T-helper 17 cell (primary cell): Measurements from ENCODE around the gene XYLT1. TPM values are rescaled to one million over a fixed set of nuclear protein-coding genes. Genes with fewer than 3 reads are reported as not detected.
A peak's percentile ranks its signal among the peaks of the same experiment; 100 is the strongest.

ENCODE experiments used
- ATAC-seq: fragments of 150-1000 bp; cut with Tn5 transposase; 2 replicates; pipeline ENCODE4 v1.10.0; 2021; ENCODE audit warnings: mild to moderate bottlenecking, moderate library complexity
- DNase-seq, 3 donors: peaks; one replicate each; pipeline versions ENCODE4 v3.0.0 to v3.0.0-alpha.2; 2020 to 2021
- H3K9me3 ChIP-seq: one replicate; pipeline ENCODE4 v1.7.0; 2013; ENCODE audit warnings: low read length, mild to moderate bottlenecking; ENCODE audit not compliant: control insufficient read depth, poor library complexity, severe bottlenecking
- H3K27ac Mint-ChIP-seq: one replicate; pipeline ENCODE4 v1.8.0; 2022; ENCODE audit warnings: mild to moderate bottlenecking, moderate library complexity, mixed read lengths
- H3K27me3 Mint-ChIP-seq: one replicate; pipeline ENCODE4 v1.8.0; 2022; ENCODE audit warnings: mixed read lengths
- H3K36me3 Mint-ChIP-seq: one replicate; pipeline ENCODE4 v1.8.0; 2022; ENCODE audit warnings: low read depth, mixed read lengths
- H3K4me1 Mint-ChIP-seq: one replicate; pipeline ENCODE4 v1.8.0; 2022; ENCODE audit warnings: mild to moderate bottlenecking, mixed read lengths
- H3K4me3 Mint-ChIP-seq: one replicate; pipeline ENCODE4 v1.8.0; 2022; ENCODE audit warnings: mild to moderate bottlenecking, moderate library complexity, mixed read lengths
- total RNA-seq, 4 donors: library from RNA in 2 of 4; stranded (reverse) in 2 of 4; gene quantifications; one replicate each; pipeline ENCODE4 v1.2.3 and lab custom pipeline; 2022 to 2026

The XYLT1 gene
- total RNA-seq, 2 donors from 2014 or later = 33.8 to 57.3 TPM

- ATAC-seq (no peak), DNase-seq (no peak)
- H3K9me3 ChIP-seq = no peaks in the 10 kb centered on the region
- H3K27me3 Mint-ChIP-seq = no peaks in the 10 kb centered on the region
- no peak overlapping the region for H3K27ac Mint-ChIP-seq
- H3K4me1 Mint-ChIP-seq = peaks cover 8% of the 10 kb centered on the region
- peaks cover 16% of the 10 kb centered on the region for H3K36me3 Mint-ChIP-seq
- H3K4me3 Mint-ChIP-seq = no peak overlapping the region
Measured at GRCh38 chr16:17126156-17126555, 344.6 kb downstream of the XYLT1 start.

GRCh38 chr16:17125671-17126070 is 345.1 kb downstream of the XYLT1 start:
- peaks cover 7% of the 10 kb centered on the region for H3K4me1 Mint-ChIP-seq
- no peak overlapping the region for H3K27ac Mint-ChIP-seq
- H3K27me3 Mint-ChIP-seq = no peaks in the 10 kb centered on the region
- no peaks in the 10 kb centered on the region for H3K9me3 ChIP-seq
- H3K4me3 Mint-ChIP-seq = no peak overlapping the region
- DNase-seq (no peak), ATAC-seq (no peak)
- peaks cover 15% of the 10 kb centered on the region for H3K36me3 Mint-ChIP-seq

GRCh38 chr16:17117906-17118577 is 352.7 kb downstream of the XYLT1 start:
- Mint-ChIP-seq H3K36me3 (peaks cover 12% of the 10 kb centered on the region), H3K4me3 (no peak overlapping the region), H3K4me1 (peaks cover 7% of the 10 kb centered on the region), H3K27ac (no peak overlapping the region), H3K27me3 (no peaks in the 10 kb centered on the region)
- no peak for DNase-seq
- no peak for ATAC-seq
- no peaks in the 10 kb centered on the region for H3K9me3 ChIP-seq

DNA sequence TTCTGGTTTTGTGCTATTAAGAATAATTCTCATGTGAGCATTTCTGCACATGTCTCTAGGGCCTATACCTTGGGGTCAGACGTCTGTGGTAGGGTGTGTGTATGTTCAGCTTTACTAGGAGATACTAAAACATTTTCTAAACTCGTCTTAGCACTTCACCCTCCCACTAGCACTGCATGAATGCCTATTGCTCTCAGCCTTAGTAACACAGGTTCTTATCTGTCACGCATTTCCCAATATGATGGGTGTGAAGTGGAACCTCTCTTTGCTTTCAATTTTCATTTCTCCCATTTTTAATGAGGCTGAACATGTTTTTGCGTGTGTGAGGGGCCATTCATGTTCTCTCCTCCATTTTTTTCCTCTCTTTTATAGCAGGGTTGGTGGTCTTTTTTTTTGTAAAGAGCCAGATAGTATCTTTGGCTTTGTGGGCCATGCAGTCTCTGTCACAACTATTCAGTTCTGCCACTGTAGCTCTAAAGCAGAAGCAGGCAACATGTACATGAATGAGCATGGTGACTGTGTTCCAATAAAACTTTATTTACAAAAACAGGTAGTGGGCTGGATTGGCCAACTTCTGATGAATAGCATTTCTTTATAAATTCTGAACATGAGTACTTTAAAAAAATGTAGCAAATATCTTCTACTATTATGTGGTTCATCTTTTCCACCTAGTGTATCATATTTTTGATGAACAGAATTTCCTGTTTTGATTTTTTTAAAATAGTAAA is 354.0 kb downstream of the XYLT1 start:
- ATAC-seq = no peak
- Mint-ChIP-seq H3K27me3 (no peaks in the 10 kb centered on the region), H3K4me1 (peaks cover 7% of the 10 kb centered on the region), H3K27ac (no peak overlapping the region), H3K4me3 (no peak overlapping the region), H3K36me3 (peaks cover 12% of the 10 kb centered on the region)
- no peaks in the 10 kb centered on the region for H3K9me3 ChIP-seq
- no peak for DNase-seq

DNA sequence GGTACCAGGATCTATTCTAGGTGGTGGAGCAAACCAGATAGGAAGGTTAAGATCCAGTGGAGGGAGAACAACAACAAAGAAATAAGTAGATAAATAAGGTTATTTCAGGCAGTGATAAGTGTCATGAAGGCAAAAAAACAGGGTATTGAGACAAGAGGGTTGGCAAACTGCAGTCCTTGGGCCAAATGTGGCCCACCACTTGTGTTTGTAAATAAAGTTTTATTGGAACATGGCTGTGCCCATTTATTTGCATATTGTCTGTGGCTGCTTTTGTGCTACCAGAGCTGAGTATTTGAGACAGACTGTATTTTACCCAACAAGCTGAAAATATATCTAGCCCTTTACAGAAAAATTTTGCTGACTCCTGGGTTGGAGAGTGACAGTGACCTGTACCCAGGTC is 361.3 kb downstream of the XYLT1 start:
- DNase-seq = no peak
- peaks cover 3% of the 10 kb centered on the region for H3K36me3 Mint-ChIP-seq
- no peak overlapping the region for H3K4me3 Mint-ChIP-seq
- no peak overlapping the region for H3K27ac Mint-ChIP-seq
- H3K27me3 Mint-ChIP-seq = no peaks in the 10 kb centered on the region
- H3K9me3 ChIP-seq = no peaks in the 10 kb centered on the region
- peaks cover 8% of the 10 kb centered on the region for H3K4me1 Mint-ChIP-seq
- ATAC-seq = no peak

GRCh38 chr16:17108596-17108995 is 362.2 kb downstream of the XYLT1 start:
- Mint-ChIP-seq H3K4me3 (no peak overlapping the region), H3K36me3 (peaks cover 5% of the 10 kb centered on the region), H3K27me3 (no peaks in the 10 kb centered on the region), H3K4me1 (peaks cover 11% of the 10 kb centered on the region), H3K27ac (no peak overlapping the region)
- DNase-seq (no peak), ATAC-seq (no peak)
- H3K9me3 ChIP-seq = no peaks in the 10 kb centered on the region

- DNase-seq (no peak), ATAC-seq (no peak)
- peaks cover 10% of the 10 kb centered on the region for H3K4me1 Mint-ChIP-seq
- no peaks in the 10 kb centered on the region for H3K9me3 ChIP-seq
- no peak overlapping the region for H3K27ac Mint-ChIP-seq
- no peak overlapping the region for H3K4me3 Mint-ChIP-seq
- peaks cover 5% of the 10 kb centered on the region for H3K36me3 Mint-ChIP-seq
- no peaks in the 10 kb centered on the region for H3K27me3 Mint-ChIP-seq
Measured at GRCh38 chr16:17107450-17107849, 363.3 kb downstream of the XYLT1 start.

DNA sequence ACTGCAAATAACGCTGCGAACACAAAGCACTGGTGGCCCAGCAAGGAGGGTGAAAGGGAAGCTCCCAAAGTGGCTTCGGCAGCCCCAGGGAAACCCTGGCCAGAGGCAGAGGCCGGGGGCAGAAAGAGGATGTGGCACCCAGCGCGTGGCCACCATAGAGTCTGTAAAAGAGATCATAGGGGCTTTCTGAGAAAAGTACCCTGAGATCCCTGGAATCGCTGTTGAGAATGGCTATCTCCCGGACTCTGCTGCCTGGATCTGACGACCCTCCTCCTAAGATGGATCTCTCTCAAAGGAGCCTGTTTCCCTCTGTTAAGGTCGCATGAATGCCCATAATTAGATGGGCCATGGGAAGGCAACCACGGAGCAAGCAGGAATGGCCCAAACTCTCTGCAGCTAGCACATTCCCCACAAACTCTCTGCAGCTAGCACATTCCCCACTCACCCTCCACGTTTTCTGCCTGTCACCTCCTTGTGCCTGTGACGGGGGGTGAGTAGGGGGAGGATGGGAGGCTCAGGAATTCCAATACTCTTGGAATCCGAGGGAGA is 364.4 kb downstream of the XYLT1 start:
- H3K4me3 Mint-ChIP-seq = no peak overlapping the region
- no peak for ATAC-seq

GRCh38 chr16:17105239-17105797 is 365.4 kb downstream of the XYLT1 start:
- DNase-seq = no peak
- H3K4me3 Mint-ChIP-seq = no peak overlapping the region

More for the DNA sequence above, 364.4 kb downstream of the XYLT1 start:
- no peak for DNase-seq
- no peak overlapping the region for H3K27ac Mint-ChIP-seq
- no peaks in the 10 kb centered on the region for H3K27me3 Mint-ChIP-seq
- peaks cover 5% of the 10 kb centered on the region for H3K36me3 Mint-ChIP-seq
- H3K9me3 ChIP-seq = no peaks in the 10 kb centered on the region
- H3K4me1 Mint-ChIP-seq = peaks cover 10% of the 10 kb centered on the region

DNA sequence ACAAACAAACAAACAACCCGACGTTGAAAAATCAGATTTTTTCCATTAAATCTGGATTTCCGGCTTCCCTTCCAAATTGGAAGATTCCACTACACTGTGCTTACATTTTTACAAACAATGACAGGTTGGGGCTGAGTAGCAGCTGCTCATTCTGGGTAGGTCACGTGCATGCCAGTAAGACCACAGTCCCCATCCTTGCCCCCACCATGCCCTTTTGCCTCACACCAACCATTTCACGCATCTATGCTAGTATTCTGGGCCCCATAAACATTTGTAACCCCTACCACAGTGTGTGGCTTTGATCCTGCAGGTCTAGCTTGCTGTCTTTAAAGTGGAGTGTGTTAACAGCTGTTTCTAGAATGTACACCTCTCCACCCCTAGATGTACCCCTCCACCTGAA is 366.1 kb downstream of the XYLT1 start:
- H3K27me3 Mint-ChIP-seq = no peaks in the 10 kb centered on the region
- peaks cover 5% of the 10 kb centered on the region for H3K36me3 Mint-ChIP-seq
- no peak overlapping the region for H3K27ac Mint-ChIP-seq
- H3K4me3 Mint-ChIP-seq = no peak overlapping the region
- ATAC-seq = no peak
- H3K4me1 Mint-ChIP-seq = peaks cover 10% of the 10 kb centered on the region
- DNase-seq = no peak
- no peaks in the 10 kb centered on the region for H3K9me3 ChIP-seq

More at GRCh38 chr16:17105239-17105797, 365.4 kb downstream of the XYLT1 start:
- peaks cover 10% of the 10 kb centered on the region for H3K4me1 Mint-ChIP-seq
- no peaks in the 10 kb centered on the region for H3K27me3 Mint-ChIP-seq
- ATAC-seq = peak; percentile 57
- no peak overlapping the region for H3K27ac Mint-ChIP-seq
- peaks cover 5% of the 10 kb centered on the region for H3K36me3 Mint-ChIP-seq
- no peaks in the 10 kb centered on the region for H3K9me3 ChIP-seq

- no peak for ATAC-seq
- no peaks in the 10 kb centered on the region for H3K27me3 Mint-ChIP-seq
- no peak overlapping the region for H3K27ac Mint-ChIP-seq
- peak overlapping the region; percentile 9 for H3K4me3 Mint-ChIP-seq
- H3K36me3 Mint-ChIP-seq = peaks cover 2% of the 10 kb centered on the region
- DNase-seq = no peak
- H3K4me1 Mint-ChIP-seq = peaks cover 10% of the 10 kb centered on the region
- H3K9me3 ChIP-seq = no peaks in the 10 kb centered on the region
Measured at GRCh38 chr16:17103216-17103615, 367.5 kb downstream of the XYLT1 start.

- DNase-seq (no peak), ATAC-seq (peak; percentile 62)
- Mint-ChIP-seq H3K4me3 (no peak overlapping the region), H3K36me3 (peaks cover 2% of the 10 kb centered on the region), H3K27me3 (no peaks in the 10 kb centered on the region), H3K4me1 (peaks cover 9% of the 10 kb centered on the region), H3K27ac (no peak overlapping the region)
- H3K9me3 ChIP-seq = no peaks in the 10 kb centered on the region
Measured at GRCh38 chr16:17101646-17102045, 369.1 kb downstream of the XYLT1 start.

DNA sequence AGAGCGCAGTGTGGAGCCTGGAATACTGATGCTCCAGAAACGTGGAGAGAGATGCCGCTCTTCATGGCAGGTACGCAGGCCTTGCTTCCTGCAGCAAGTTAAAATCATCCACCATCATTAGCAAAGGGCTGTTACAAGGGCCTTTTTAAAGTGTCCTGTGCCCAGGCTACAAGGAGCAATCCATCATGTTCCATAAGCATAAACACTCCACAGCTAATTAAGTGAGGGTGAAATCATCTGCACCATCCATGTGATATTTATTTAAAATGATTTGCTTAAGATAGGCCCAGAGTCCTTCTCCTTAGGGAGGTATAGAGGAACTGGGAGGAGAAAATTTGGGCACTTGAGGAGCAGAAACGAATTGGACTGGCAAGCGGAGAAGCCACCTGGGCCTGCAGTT is 372.1 kb downstream of the XYLT1 start:
- Mint-ChIP-seq H3K27ac (no peak overlapping the region), H3K36me3 (no peaks in the 10 kb centered on the region), H3K27me3 (no peaks in the 10 kb centered on the region), H3K4me3 (no peak overlapping the region), H3K4me1 (peaks cover 6% of the 10 kb centered on the region)
- ATAC-seq (no peak), DNase-seq (no peak)
- H3K9me3 ChIP-seq = no peaks in the 10 kb centered on the region
